Activated effector memory CD4-positive, alpha-beta T cell treated with Interleukin-2 at 50 U/mL for 16 hours (primary cell): ENCODE results near the gene FAM219A.

Experiments
- DNase-seq: peaks from one replicate; pipeline ENCODE4 v3.0.0-alpha.2; 2020

FAM219A gene

DNA sequence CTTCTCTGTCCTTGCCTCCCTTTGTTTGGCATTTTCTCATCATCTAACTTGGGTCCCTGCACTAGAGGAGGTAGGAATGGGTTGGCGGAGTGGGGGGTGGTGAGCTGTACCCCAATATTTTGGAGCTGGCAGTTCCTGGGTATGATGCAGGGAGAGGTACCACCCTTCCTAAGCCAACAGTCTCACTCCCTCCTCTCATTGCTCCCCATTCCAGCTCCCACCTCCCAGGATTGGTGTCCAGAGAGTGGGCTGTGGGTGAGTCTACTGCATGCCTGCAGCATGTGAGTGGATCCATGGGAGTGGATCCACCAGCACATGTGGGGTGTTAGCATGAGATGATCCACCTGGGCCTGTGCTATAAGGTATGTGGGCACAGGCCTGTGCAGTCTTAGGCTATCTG lies 59.5 kb downstream of the FAM219A start:
- DNase-seq = no peak

DNA sequence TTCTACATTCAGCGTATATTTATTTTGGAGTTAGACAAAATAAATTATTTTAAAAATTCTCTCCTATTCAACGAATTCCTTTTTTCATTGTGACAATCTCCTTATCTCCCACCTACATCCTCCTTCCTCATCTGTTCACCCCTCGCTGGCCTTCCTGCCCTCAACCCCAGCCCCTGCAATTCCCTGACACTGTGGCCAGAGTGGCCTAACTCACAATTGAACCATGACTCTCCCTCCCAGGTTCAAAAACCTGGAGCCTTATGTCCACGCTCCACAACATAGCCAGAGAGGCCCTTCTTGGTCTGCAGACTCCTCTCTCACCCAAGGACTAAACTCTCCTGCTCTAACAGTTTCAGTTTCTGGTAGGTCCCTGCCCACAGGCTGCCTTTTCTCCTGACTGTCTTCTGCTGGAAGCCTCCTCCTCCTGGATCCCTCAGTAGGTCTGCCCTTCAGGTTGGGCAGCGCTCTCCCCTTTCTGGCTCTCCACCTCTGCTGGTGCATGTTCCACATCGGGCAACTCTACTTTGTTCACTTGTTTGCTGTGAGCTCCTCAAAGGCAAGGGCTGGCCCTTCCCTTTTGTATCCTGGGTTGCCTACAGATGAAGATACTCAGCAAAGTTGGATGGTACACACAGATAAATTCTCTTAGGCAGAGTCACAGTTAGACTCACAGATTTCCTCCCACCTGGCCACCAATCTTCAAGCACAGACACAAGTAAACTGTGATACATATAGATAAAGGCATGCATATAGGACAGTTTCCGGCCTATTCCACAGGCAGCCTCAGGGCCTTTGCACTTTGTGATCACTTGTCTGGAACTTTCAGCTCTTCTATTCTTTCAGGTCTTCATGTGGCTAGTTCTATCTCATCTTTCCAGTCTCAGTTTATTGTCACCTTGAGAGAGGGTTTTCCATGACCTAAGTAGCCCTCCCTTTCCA lies 61.8 kb downstream of the FAM219A start:
- DNase-seq = no peak

DNA sequence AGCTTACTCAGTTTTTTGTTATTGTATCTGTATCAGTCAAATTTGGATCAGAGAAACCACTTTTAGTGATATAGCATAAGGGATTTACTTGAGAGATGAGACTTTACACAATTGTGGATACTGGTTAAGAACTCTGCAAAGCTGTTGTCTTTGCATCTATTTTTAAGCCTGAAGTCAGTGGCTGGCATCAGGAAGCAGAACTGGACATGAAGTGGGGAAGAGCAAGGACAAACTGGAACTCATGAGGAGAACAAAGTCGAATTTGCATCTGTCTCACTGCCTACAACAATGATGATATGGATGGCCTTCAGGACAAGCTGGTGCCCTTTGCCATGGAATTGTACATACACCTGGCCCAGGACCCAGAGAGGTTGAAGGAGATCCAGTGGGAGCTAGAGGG lies 65.9 kb downstream of the FAM219A start:
- no peak for DNase-seq

DNA sequence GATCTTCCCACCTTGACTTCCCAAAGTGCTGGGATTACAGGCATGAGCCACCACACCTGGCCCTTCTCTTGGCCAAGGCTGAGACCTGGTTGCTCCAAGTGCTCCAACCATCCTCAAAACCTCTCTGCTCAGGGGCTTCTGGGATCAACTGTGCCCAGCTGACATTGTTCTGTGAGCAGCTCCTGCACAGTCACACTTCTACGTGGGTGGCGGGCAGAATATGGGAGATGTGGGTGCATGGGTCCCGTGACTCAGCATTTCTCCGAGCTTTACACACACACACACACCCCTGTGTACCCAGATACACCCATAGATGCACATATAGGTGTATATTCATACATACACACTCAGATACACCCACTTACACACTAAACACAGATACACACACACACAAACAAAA lies 71.1 kb downstream of the FAM219A start:
- DNase-seq = no peak

DNA sequence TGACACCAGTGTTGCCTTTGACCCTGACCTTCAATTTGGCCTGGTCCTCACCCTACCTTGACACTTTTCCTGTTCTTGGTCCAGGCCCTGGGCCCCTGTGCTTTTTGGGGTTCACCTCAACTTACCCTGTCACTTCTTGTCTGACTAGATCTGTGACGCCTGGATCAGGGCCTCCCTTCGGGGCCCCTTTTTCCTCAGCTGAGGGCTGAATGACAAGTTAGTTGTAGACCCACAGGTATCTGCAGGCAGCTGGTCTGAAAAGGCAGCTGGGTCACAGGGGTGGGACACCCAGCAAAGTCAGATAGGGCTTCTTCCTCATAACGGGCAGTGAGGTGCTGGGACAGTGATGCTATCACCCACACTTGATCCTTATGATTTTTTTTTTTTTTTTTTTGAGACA lies 71.7 kb downstream of the FAM219A start:
- DNase-seq = no peak

DNA sequence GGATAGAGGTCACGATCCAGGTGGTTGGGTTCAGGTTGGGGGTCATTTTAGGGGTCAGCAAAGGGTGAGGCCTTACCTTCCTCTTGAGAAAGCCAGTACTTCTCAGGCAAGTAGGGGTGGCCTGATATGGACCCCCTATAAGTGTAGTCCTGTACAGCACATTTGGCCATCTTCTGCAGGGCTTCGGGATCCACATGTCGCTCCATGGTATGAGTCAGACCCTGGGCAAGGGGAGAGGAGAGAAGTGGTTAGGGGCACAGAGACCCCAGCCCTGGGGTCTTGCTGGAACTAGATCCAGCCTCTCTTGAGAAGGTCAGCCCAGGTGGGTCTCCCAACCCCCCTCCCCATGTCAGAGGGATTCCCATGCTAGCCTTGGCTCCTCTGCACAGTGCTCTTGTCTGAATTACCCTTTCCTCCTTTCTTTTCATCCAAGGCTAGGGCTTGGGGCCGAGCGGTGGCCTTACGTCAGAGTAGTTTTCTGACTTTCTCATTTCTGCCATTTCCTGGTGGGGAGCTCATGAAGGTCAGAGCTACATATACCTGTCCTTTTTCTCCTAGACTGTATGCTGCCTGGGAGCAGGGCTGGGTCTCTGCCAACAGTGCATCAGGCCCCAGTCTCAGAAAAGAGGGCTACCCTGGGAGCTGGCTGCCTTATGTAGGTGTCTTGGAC lies 72.7 kb downstream of the FAM219A start:
- no peak for DNase-seq

DNA sequence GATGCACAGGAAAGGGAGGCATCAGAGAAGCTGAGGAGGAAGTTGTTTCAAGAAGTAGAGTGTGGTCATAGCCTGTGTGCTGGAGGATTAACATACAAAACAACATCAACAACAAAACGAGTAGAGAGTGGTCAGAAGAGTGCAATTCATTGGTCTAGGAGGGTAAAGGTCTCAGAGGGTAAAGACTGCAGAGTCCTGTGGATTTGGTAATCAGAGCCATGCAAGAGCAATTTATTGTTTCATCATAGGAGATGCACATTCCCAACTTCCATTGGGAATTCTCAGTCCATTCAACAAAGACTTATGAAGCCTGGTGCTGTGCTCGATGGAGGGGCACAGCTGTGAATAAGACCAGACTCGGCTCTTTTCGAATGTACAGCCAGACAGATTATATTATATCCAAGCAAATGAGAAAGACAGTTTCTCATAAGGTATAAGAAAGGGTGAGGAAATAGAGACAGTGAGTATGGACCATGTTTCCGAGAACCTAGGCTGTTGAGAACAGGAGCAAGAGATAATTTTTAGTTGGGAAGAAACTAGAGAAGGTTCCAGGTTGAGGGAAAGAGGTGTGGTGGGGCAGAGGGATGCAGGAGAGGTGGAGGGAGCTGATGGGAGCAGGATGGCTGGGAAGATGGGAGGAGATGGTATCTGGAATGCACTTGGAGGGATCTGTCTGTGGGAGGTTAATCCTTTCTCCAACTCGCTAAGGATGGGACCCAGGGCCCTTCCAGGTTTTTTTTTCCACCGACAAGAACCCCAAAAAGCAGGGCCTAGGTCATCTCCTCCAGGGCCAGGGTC lies 73.8 kb downstream of the FAM219A start:
- DNase-seq = no peak

DNA sequence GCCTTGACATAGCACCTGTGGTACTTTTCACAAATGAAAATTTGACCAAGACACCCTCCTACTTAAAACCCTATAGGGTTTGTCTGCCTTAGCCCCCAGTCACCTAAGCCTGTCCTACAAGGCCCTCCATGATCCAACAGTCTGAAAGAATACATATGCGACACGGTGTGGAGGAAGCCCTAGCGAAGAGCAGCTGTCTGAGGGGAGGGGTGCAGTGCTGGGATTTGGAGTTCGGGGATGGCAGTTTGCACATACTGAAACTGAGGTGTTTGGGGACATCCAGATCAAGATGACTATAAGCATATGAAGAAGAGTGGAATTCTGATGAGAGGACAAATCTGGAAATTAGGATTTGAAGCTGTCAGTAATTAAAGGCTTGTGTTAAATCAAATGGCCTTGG lies 74.5 kb downstream of the FAM219A start:
- no peak for DNase-seq

DNA sequence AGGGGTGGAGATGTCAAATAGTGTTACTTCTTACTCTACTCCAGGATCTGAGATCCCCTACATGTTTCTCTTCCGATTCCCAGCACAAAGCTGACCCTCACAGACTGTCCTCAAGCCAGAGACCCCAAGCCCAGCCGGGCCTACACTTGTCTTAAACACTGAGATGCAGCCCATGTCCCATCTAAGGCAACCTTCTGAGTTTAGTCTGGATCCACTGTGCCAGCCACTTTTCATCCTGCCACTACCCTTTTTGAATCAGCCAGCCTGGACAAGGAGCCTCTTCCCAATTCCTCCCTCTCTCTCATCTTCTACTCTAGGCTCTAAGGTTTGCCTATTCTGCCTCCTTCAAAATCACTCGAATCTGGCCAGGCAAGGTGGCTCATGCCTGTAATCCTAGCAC lies 75.5 kb downstream of the FAM219A start:
- DNase-seq = no peak

DNA sequence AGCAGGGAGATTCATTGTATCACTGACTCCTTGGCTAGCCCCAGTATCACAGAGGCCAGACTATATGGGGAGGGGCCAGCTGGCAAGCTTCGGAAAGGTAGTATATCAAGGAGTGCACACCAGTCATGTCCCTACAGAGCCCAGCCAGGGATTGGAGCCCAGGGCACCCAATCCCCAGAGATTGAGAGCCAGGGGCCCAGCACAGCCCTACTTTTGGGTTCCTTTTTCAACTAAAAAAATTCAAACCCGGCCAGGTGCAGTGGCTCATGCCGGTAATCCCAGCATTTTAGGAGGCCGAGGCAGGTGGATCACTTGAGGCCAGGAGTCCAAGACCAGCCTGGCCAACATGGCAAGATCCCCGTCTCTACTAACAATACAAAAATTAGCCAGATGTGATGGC lies 76.3 kb downstream of the FAM219A start:
- no peak for DNase-seq

DNA sequence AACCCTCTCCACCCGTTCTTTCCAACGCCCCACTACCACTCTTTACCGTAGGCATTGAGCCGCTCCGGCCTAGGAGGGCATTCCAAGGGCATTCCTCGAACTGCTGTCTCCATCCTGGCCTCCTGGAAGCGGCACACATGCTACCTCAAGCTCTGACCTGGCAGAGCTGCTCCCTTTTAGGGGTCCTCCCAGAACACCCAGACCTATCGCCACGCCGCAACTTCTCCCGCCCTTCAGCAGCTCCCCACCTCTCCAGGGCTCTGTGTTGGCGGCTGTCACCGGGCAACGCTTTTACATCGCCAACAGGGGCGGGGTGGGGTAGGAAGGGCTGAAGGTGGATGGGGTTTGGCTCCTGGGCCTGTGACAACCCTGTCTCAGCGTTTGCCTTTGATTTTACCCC lies 77.0 kb downstream of the FAM219A start:
- DNase-seq = no peak

DNA sequence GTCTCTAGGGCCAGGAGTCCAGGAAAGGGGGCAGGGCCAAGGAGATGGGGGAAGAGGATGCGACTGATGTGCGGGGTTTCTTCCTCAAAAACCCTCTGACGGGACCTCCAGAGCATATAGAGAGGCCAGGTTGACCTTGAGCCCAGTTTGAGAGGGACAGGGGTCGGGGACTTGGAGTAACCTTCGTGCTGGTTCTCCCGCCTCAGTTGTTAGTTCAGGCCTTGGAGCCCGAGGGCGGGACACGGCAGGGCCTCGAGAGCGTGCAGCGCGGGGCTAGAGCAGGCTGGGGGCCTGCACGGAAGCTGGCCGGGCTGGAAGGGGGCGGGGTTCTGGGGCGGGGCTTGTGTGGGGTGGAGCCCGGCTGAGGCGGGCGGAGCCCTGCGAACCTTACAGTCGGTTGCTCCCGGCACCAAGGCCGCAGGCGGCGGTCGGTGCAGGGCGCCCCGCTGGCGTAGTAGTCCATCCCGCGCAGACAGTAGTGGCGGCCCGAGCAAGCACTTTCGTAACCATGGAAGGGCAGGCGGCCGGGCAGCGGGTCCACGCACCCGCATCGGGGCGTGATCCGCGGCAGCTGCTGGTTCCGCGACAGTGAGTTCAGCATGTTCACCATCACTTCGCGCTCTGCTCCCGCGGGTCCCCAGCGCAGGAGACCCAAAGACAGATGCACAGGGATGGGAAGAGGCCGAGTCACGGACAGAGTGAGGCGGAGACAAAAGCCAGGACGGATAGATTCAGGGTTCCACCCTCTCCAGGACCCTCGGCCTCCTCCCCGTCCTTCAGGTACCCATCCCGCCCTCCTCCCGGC lies 77.7 kb downstream of the FAM219A start:
- peak; percentile 71 for DNase-seq

DNA sequence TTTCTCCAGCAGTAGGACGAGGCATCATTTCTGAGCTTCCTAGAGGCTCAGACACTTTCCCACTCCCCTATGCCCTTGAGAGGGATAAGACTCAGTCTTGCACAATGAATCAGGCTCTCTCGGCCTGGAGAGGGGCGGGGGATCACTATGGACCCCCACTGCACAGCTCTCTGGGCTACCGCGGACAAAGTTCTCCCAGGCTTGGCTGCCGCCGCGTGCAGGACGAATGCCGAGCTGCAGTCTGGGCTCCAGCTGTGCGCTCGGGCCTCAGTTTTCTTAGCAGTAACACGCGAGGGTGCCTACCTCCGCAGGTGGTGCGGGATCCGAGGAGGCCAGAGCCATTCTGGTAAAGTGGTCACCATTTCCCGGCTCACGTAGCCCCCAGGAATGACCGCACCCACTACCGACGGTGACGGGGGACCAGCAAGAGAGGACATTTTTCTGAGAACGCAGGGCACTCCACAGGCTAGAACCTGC lies 78.3 kb downstream of the FAM219A start:
- no peak for DNase-seq

DNA sequence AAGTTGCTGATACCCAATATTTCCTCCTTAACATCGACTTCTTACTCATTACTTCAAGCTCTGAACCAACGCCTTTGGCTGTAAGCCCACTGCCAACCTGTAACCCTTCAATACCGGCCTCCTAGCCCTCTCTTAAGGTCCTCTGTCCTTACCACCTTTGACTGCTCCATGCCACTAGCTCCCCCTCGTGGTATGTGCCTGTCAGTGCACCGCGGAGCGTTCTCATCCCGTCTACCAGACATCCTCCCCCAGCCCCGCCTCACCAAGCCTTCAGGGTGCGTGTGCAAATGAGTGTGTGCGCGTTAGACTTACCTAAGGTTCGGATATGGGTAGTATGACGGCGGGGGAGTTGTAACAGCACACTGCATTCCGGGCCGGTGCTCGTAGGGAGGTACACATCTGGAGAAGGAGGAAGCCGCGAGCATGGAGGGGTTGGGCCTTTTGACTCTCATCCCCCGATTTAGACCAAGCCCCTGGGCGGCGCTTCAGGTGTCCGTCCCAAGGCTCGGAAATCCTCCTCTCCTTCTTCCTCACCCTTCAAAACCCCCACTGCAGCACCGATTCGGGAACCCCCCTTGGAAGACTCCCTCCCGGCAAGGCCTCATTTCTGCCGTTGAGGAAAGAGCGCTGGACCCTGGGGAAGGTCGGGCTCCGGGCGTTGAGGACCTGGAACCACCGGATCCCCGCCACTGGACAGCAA lies 78.9 kb downstream of the FAM219A start:
- peak; percentile 84 for DNase-seq

DNA sequence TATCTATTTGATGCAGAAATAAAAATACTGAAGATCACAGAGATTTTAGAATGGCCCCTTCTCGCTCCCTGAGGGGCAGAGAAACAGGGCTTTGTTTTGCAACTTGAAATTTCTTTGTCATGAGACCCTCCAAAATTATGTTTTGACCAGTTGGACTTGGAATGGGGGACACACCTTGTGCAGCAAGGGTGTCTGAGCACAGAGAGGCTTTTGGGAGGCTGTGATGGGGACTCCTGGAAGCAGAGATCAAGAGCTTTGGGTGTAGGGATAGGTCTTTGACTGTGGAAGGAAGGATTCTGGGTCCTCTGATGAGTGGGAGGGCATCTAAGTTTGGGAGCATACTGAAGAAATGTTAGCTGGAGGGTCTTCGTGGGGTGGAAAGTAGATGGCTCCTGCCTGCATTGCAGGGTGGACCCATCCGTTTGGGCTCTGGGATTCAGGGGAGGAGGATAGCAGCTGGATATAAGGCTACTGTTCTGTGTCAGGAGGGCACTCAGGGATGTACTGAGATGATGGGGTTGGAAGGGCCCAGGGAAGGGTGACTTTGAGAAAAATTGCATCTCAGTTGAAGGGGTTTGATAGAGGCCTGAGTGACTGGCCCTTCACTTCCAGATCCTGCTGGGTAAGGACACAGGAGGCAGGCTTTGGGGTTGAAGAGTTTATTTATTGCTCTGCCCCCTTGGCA lies 79.9 kb downstream of the FAM219A start:
- no peak for DNase-seq

DNA sequence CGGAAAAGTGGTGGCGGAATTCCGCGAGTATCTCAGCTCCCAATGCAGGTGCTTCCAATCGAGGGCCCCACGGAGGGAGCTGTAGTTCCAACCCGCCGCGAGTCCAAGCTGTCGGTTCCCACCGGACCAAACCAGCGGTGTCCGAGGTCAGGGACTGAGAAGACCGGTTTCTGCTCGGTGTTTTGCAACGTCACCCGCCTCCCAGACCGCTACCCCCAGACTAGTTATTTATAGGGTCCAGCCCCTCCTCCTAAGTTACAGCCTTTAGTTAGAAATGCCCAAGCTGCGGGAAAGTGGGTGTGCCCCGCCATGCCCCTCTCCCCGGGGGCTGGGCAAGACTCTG lies 81.0 kb downstream of the FAM219A start:
- no peak for DNase-seq

DNA sequence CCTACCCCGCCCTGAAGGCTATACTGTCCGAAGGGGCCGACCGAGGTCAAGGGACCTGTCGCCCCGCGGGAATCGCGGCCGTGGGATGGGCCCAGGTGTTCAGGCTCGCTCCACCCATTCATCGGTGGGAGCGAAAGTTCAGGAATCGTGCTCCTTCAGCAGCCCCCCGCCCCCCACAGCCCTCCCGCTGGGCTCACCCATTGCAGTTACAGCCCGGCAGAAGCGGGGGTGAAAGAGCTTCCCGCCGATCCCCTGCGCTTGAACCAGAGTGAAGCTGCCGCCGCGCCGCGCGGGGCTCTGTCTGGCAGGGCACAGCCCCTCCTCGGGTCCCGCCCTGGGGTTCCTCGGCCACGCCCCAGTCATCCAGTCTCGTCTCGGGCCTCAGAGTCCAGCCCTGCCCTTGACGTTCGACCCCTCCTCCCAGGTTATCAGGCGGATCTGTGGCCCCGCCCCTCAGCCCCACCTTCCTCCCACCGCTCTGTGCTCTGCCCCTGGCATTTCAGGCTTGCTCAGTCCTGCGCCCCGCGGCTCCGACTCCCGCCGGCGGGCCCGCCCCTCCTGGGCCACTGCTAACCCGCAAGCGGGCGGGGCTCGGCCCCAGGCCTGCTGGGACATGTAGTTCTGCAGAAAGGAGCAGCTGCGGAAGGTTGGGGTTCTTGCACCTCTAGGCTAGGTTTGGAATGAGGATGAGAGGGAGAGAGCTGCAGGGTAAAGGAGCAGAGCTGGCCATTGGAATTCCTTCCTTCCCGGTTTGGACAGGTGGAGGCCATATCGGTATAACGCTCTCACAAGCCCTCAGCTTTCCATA lies 81.6 kb downstream of the FAM219A start, which contains the start of gene MYORG:
Gene MYORG (minus strand): TSS at position 303 of the 808 bp plus-strand sequence. CDS start 3,955 bp downstream, outside the sequence.
- DNase-seq = peak; percentile 98

DNA sequence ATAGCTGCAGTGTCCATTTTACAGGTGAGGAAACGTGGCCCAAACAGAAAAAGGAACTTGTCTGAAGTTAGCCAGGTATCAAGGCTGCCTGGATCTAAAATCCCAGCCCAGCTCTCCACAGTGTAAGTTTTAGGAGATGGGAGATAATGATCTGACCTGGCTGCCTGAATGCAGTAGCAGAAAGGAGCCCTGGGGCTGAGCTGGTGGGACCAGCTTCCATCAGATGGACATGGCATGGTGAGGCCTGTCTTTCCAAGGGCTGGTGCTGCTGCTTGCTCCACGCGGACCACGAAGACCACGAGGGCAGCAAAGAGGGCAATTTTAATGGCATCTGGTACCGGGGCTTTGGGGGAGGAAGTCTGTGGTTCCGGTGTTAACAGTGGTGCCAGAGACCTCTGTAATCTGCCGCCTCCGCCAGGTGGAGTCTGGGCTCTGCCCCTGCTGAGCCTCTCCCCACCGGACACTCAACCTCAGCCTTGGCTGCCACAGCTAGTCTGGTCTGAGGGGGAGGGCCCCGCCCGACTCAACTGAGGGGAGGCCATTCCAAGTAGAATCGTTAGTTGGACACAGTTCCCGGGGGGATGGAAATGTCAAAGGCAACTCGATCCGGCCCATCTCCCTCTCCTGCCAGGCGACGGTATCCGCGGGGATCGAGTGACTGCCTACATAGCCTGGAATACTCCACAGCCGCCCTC lies 82.3 kb downstream of the FAM219A start:
- peak; percentile 50 for DNase-seq

DNA sequence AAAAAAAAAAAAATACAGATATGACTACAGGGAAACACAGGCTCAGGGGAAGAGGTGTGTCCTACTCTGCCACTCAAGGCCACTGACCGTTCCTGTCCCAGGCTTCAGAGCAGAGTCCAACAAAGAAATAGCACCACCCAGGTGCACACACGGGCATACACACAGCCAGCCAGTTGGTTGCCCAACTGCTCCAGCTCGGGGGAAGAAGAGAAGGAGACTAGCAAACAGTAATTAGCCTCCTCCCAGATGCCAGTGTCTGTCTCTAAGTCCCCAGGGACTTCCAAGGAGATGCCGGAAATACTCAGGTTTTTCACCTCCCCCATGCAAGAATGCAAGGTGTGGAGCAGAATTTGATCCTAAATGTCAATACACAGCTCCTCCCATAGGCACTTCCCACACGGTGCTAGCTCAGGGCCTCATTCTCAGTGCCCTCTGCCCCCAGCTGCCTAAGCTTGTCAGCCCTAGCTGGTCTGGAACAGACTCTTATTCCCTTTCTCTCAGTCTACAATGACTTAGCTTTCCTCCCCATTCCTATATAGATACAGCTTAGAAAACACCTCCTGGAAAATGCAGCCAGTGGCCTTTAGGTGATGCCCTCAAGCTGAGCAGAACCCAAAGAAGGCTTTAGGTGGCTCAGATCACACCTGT lies 83.3 kb downstream of the FAM219A start:
- no peak for DNase-seq
